ENCODE measurements around the gene DYNC1I1.

GRCh38 chr7:96088579-96088978 lies 316.2 kb downstream of the DYNC1I1 start:
- TF ChIP-seq CTCF (conservative IDR thresholded peaks at IDR 0.05 in 1 of 2, IDR thresholded peaks at IDR 0.05 in 1 of 2; ENCODE audit: extremely low read depth in 1 of 2, insufficient read depth in 1 of 2, low read depth in 1 of 2, low read length in 2 of 2) (no peak), EZH2 (IDR thresholded peaks at IDR 0.05; ENCODE audit: borderline replicate concordance, low read length) (no peak)

Data from mammary epithelial cell (primary cell).